ENCODE results near the gene CD5L. TPM values are rescaled to one million over a fixed set of nuclear protein-coding genes. Genes with fewer than 3 reads are reported as not detected.

CD5L gene
- total and polyA plus RNA-seq, 9 of the 15 experiments (the other 6 are each of a cell fraction or from before 2014, with no cell fraction given) = not detected

DNA sequence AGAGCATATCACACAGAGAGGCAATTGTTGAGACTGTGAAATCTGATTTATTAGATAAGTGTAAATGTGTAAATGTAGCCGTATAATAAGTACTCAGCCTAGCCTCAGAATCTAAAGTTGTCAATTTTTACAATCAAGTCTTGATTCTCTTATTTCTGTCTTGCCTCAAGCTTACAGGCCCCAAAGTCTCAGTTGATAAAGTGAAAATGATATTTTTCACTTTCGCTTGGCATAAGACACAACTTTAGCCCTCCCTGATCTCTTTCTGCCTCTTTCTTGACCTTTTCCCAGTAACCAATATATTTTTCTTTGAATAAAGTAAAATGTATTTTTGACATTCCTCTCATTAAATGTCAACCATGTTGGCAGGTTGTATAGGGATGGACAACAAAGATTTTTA is 10.7 kb downstream of the CD5L start:
- FAIRE-seq (no peak), ATAC-seq (no peak), DNase-seq (ENCODE audit: extremely low read depth in 1 of 4, low spot score in 3 of 4) (no peak)
- in situ Hi-C loops (cut with MboI) (no loop called here), intact Hi-C loops (cut with micrococcal nuclease) (no loop called here)
- 0% methylated on average over 2 of the region's 2 CpGs for WGBS (ENCODE audit: insufficient coverage, low coverage, missing lambda C conversion rate)
- no TSS peak for BruUV-seq (replicated peaks)
- Histone ChIP-seq H3K9me1 (ENCODE audit: control insufficient read depth, insufficient read depth, low read length) (no peaks in the 10 kb centered on the region), H3K27me3 (ENCODE audit: control insufficient read depth in 2 of 2, insufficient read depth in 2 of 2, low read length in 2 of 2) (peaks cover 0 to 9% of the 10 kb centered on the region in 2 experiments; a peak in 2 of 5 replicates), H3K27ac (ENCODE audit: extremely low read depth, low read depth, low read length) (no peak overlapping the region), H3K4me1 (replicated peaks in 1 of 2; ENCODE audit: control insufficient read depth in 2 of 2, insufficient read depth in 2 of 2, low read length in 2 of 2) (no peaks in the 10 kb centered on the region), H3K4me2 (ENCODE audit: insufficient read depth, low read length) (no peak overlapping the region), H3K36me3 (ENCODE audit: control insufficient read depth, insufficient read depth, low read length) (no peaks in the 10 kb centered on the region), H3K9ac (ENCODE audit: insufficient read depth in 1 of 2, low read depth in 2 of 2, low read length in 2 of 2) (no peak overlapping the region), H3K79me2 (ENCODE audit: control insufficient read depth, insufficient read depth, low read length) (no peaks in the 10 kb centered on the region), H3K9me3 (replicated peaks; ENCODE audit: control insufficient read depth, insufficient read depth, low read depth, low read length) (no peaks in the 10 kb centered on the region), H4K20me1 (replicated peaks; ENCODE audit: control insufficient read depth, insufficient read depth, low read length) (no peaks in the 10 kb centered on the region), H3K4me3 (no peak overlapping the region), H2AFZ (ENCODE audit: low read depth, low read length) (no peak overlapping the region)
- no peak for TF ChIP-seq CREBBP (IDR thresholded peaks at IDR 0.05; ENCODE audit: low read depth, low read length)
- no peak for TF ChIP-seq CBFA2T2 (conservative IDR thresholded peaks at IDR 0.05)
- ChIA-PET POLR2A (no interaction called here), CTCF (ENCODE audit: low intra/inter-chr PET ratio) (no interaction called here)

DNA sequence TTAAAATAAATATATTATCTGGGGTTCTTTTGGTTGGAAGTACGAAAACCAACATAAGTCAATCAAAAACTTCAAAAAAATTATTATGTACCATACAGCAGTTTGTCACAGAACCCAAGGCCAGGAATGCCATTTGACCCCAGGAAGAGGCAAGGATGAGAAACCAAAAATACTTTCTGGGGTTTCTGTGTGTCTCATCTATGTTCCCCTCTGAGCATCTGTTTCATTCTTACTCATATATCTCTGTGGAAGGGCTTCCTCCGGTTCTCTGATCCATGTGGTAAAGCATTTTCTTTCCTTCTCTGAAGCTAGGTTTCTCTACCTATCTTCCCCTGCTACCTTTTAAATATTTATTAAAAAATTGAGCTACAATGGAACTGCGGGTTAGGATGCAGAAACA is 11.9 kb downstream of the CD5L start:
- Histone ChIP-seq H2AFZ (ENCODE audit: low read depth, low read length) (no peak overlapping the region), H3K27me3 (ENCODE audit: control insufficient read depth in 2 of 2, insufficient read depth in 2 of 2, low read length in 2 of 2) (no peaks in the 10 kb centered on the region; a peak in 1 of 5 replicates), H3K9ac (ENCODE audit: insufficient read depth in 1 of 2, low read depth in 2 of 2, low read length in 2 of 2) (no peak overlapping the region), H4K20me1 (replicated peaks; ENCODE audit: control insufficient read depth, insufficient read depth, low read length) (no peaks in the 10 kb centered on the region), H3K4me1 (replicated peaks in 1 of 2; ENCODE audit: control insufficient read depth in 2 of 2, insufficient read depth in 2 of 2, low read length in 2 of 2) (no peaks in the 10 kb centered on the region), H3K36me3 (ENCODE audit: control insufficient read depth, insufficient read depth, low read length) (no peaks in the 10 kb centered on the region), H3K9me3 (replicated peaks; ENCODE audit: control insufficient read depth, insufficient read depth, low read depth, low read length) (no peaks in the 10 kb centered on the region), H3K4me3 (no peak overlapping the region), H3K27ac (ENCODE audit: extremely low read depth, low read depth, low read length) (no peak overlapping the region), H3K9me1 (ENCODE audit: control insufficient read depth, insufficient read depth, low read length) (no peaks in the 10 kb centered on the region), H3K79me2 (ENCODE audit: control insufficient read depth, insufficient read depth, low read length) (no peaks in the 10 kb centered on the region), H3K4me2 (ENCODE audit: insufficient read depth, low read length) (no peak overlapping the region)
- FAIRE-seq (no peak), DNase-seq (ENCODE audit: extremely low read depth in 1 of 4, low spot score in 3 of 4) (no peak), ATAC-seq (no peak)
- ChIA-PET CTCF (ENCODE audit: low intra/inter-chr PET ratio) (no interaction called here), POLR2A (no interaction called here)
- in situ Hi-C loops (cut with MboI) (no loop called here), intact Hi-C loops (cut with micrococcal nuclease) (no loop called here)
- WGBS (ENCODE audit: insufficient coverage, low coverage, missing lambda C conversion rate) = 0% methylated on average over 3 of the region's 3 CpGs
- no TSS peak for BruUV-seq (replicated peaks)
- TF ChIP-seq, protein P1, sequence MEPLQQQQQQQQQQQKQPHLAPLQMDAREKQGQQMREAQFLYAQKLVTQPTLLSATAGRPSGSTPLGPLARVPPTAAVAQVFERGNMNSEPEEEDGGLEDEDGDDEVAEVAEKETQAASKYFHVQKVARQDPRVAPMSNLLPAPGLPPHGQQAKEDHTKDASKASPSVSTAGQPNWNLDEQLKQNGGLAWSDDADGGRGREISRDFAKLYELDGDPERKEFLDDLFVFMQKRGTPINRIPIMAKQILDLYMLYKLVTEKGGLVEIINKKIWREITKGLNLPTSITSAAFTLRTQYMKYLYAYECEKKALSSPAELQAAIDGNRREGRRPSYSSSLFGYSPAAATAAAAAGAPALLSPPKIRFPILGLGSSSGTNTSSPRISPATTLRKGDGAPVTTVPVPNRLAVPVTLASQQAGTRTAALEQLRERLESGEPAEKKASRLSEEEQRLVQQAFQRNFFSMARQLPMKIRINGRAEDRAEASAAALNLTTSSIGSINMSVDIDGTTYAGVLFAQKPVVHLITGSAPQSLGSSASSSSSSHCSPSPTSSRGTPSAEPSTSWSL (CRISPR knock-in tag; IDR thresholded peaks at IDR 0.05; ENCODE audit: borderline replicate concordance) = no peak
- no peak for TF ChIP-seq PTTG1 (tag; IDR thresholded peaks at IDR 0.05; ENCODE audit: low read depth)
- TF ChIP-seq, protein P2, sequence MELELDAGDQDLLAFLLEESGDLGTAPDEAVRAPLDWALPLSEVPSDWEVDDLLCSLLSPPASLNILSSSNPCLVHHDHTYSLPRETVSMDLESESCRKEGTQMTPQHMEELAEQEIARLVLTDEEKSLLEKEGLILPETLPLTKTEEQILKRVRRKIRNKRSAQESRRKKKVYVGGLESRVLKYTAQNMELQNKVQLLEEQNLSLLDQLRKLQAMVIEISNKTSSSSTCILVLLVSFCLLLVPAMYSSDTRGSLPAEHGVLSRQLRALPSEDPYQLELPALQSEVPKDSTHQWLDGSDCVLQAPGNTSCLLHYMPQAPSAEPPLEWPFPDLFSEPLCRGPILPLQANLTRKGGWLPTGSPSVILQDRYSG (tag; conservative IDR thresholded peaks at IDR 0.05; ENCODE audit: low read depth) = no peak
- no peak for TF ChIP-seq MBD2 (IDR thresholded peaks at IDR 0.05; ENCODE audit: borderline replicate concordance, low read depth)
- TF ChIP-seq HSF4 (CRISPR knock-in tag; IDR thresholded peaks at IDR 0.05; ENCODE audit: borderline replicate concordance) = no peak
- TF ChIP-seq ZNF24 (IDR thresholded peaks at IDR 0.05) = no peak
- TF ChIP-seq CC2D1A (IDR thresholded peaks at IDR 0.05) = no peak
- TF ChIP-seq SMARCB1 (IDR thresholded peaks at IDR 0.05; ENCODE audit: insufficient read length, low read depth) = no peak
- TF ChIP-seq KLF1 (tag; IDR thresholded peaks at IDR 0.05) = no peak
- TF ChIP-seq HDAC2 (IDR thresholded peaks at IDR 0.05) = no peak
- TF ChIP-seq ZNF224 (CRISPR knock-in tag; IDR thresholded peaks at IDR 0.05) = no peak
- TF ChIP-seq GABPA (tag; conservative IDR thresholded peaks at IDR 0.05; ENCODE audit: low read depth) = no peak
- no peak for TF ChIP-seq SNIP1 (IDR thresholded peaks at IDR 0.05; ENCODE audit: low read depth)
- no peak for TF ChIP-seq HEY1 (CRISPR knock-in tag; IDR thresholded peaks at IDR 0.05; ENCODE audit: borderline replicate concordance)
- no peak for TF ChIP-seq NFE2L1 (tag; IDR thresholded peaks at IDR 0.05; ENCODE audit: borderline replicate concordance, low read depth)

Measured in K562 (cell line).